Mucosa of rectum (tissue), 2 donors: Measurements from ENCODE around the gene CHST15.
"Not testable (repeated sequence)": the region's sequence is repeated elsewhere in the genome, so short reads cannot be mapped to it uniquely, and the experiment has no call there.

Experiments used
- H3K27ac ChIP-seq, 2 donors: one replicate each; pipeline ENCODE4 v1.7.0; 2013; ENCODE audit warnings: inconsistent platforms in 2 of 2, low read depth in 2 of 2, low read length in 2 of 2
- H3K27me3 ChIP-seq, 2 donors: one replicate each; pipeline ENCODE4 v1.7.0; 2013; ENCODE audit warnings: low read length in 2 of 2; ENCODE audit not compliant: control insufficient read depth in 2 of 2, insufficient read depth in 2 of 2
- H3K36me3 ChIP-seq, 2 donors: one replicate each; pipeline ENCODE4 v1.7.0; 2013; ENCODE audit warnings: low read length in 2 of 2; ENCODE audit not compliant: control insufficient read depth in 2 of 2, insufficient read depth in 2 of 2
- H3K4me1 ChIP-seq, 2 donors: one replicate each; pipeline ENCODE4 v1.7.0; 2013; ENCODE audit warnings: low read length in 2 of 2, mild to moderate bottlenecking in 1 of 2; ENCODE audit not compliant: control insufficient read depth in 2 of 2, insufficient read depth in 2 of 2
- H3K4me3 ChIP-seq, 2 donors: one replicate each; pipeline ENCODE4 v1.7.0; 2013; ENCODE audit warnings: low read length in 2 of 2
- H3K9ac ChIP-seq, 2 donors: one replicate each; pipeline ENCODE4 v1.7.0; 2013; ENCODE audit warnings: low read length in 2 of 2, low read depth in 1 of 2, mild to moderate bottlenecking in 1 of 2
- H3K9me3 ChIP-seq, 2 donors: one replicate each; pipeline ENCODE4 v1.7.0; 2013; ENCODE audit warnings: low read length in 2 of 2; ENCODE audit not compliant: control insufficient read depth in 2 of 2
- donor health status: healthy.
- donor health status: Normal muscosa, but diverticular disease.

The CHST15 gene

DNA sequence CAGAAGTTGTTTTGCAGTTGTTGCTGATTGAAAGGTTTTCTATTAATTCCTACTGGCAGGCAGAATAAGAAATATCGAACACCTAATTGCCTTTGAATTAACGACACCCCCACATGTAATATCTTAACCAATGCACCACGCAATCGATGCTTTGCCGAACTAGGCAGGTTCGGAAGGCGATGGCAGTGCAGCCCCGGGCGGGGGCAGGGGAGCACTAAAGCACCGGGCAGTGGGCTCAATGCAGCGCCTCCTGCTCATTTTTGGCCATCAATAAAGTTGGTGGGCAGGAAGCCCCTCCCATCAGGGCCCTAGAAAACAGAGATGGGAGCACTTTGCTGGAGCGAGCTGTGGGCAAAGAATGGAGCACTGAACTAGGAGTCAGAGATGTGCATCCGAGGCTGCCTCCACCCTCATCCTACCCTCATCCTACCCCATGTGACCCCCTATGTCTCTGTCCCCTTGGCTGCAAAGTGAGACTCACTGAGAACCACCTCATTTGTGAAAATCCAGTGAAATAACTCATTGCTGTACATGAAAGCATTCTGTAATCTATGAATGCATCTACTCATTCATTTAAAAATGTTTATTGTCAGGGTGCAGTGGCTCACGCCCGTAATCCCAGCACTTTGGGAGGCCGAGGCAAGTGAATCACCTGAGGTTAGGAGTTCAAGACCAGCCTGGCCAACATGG lies 19.6 kb upstream of the CHST15 start:
- Histone ChIP-seq H3K9me3 (no peaks in the 10 kb centered on the region), H3K36me3 (no peaks in the 10 kb centered on the region), H3K4me1 (peaks cover 0 to 5% of the 10 kb centered on the region in 2 donors), H3K27me3 (no peaks in the 10 kb centered on the region), H3K9ac (no peak overlapping the region), H3K4me3 (no peak overlapping the region), H3K27ac (no peak overlapping the region)

DNA sequence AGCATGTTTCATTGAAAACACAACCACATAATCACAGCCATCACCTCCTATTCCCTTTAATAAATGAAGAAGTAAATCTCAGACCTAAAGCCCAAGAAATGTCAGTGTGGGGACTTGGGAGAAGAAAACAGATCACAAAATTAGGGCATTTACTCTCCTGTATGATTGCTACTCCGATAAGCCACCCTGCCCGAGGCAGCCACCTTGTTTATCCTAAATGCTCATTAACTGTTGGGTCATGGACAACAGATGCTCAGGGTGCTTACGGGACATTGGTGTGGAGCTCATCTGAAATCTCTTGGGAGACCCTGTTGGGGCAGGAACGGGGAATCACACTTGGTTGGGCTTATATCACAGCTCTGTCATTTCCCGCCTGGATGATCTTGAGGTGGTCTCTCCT lies 17.5 kb upstream of the CHST15 start:
- Histone ChIP-seq H3K27me3 (no peaks in the 10 kb centered on the region), H3K4me3 (no peak overlapping the region), H3K9ac (no peak overlapping the region), H3K9me3 (no peaks in the 10 kb centered on the region), H3K36me3 (no peaks in the 10 kb centered on the region), H3K27ac (no peak overlapping the region), H3K4me1 (peaks cover 0 to 1% of the 10 kb centered on the region in 2 donors)

- peaks cover 0 to 4% of the 10 kb centered on the region in 2 donors for H3K4me1 ChIP-seq
- no peak overlapping the region for H3K27ac ChIP-seq
- H3K36me3 ChIP-seq = no peaks in the 10 kb centered on the region
- H3K4me3 ChIP-seq = no peak overlapping the region
- no peak overlapping the region for H3K9ac ChIP-seq
- no peaks in the 10 kb centered on the region for H3K9me3 ChIP-seq
- H3K27me3 ChIP-seq = no peaks in the 10 kb centered on the region
Measured at GRCh38 chr10:124109261-124109660, 15.9 kb upstream of the CHST15 start.

DNA sequence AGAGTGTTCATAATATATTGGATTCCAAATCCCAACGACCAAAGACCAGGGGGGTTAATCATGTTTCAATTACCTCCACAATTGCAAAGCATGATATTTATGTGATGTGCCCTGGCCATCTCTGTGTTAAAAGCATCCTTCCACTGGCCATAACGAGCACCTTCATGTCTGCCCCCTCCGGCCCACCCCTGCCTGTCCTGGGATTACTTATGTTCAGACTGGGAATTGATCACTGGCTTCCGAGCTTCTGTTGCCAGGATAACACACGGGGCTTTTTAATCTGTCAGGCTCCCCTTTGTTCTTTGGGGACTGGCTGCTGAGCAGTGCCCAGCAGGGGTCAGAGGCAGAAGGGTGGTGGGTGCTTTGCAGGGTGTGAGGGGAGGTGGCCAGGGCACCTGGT lies 13.7 kb upstream of the CHST15 start:
- H3K9ac ChIP-seq = no peak overlapping the region
- no peaks in the 10 kb centered on the region for H3K27me3 ChIP-seq
- no peak overlapping the region for H3K4me3 ChIP-seq
- no peaks in the 10 kb centered on the region for H3K36me3 ChIP-seq
- peak overlapping the region in 1 of 2 donors; percentile 45 for H3K27ac ChIP-seq
- no peaks in the 10 kb centered on the region for H3K9me3 ChIP-seq
- H3K4me1 ChIP-seq = peaks cover 0 to 4% of the 10 kb centered on the region in 2 donors

DNA sequence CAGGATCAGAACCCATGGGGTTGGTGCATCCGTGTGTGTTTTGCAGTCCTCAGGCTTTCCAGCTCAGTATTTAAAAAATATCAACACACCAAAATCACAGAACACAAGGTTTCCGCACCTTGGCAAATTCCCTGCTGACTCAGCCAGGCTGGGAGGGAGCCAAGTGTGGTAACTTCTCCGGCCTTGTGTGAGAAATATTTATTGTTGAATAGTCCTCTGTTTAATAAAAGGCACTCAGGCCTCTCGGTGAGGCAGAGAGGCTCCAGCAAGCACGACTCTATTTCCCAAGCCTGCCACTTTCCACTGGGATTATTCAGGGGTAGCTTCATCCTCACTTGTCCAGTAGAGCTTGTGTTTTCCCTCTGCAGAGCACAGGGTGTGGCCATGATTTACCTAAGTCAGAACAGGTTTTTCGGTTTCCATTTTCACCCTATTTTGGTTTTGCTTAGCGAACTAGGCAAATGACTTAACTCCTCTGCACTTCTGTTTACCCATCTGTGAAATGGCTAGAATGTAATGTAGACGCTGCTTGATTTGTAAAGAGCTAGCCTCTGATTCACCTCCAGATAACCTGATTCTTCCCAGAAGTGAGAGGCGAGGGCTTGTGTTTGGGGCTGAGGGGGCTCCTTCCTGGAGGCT lies 13.0 kb upstream of the CHST15 start:
- Histone ChIP-seq H3K9ac (no peak overlapping the region), H3K27ac (peak overlapping the region; percentile 31 to 45), H3K27me3 (no peaks in the 10 kb centered on the region), H3K36me3 (no peaks in the 10 kb centered on the region), H3K9me3 (no peaks in the 10 kb centered on the region), H3K4me1 (peaks cover 0 to 4% of the 10 kb centered on the region in 2 donors), H3K4me3 (no peak overlapping the region)

DNA sequence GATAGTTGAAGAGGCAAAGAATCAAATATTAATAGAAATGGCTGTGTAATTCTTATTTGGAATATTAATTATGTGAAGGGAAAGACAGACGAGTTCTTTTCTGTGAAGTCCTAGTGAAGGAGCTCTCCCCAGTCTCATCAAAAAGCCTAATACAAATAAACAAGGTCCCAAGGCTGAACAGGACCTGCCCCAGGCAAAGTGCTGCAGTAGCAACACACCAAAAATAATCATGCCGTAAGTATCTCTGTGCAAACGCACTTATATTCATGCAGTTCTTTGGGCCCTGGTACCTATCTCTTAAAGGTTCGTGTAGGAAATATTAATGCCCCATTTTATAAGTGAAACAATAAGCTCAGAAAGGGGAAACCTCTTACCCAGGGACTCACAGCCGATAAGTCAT lies 12.2 kb upstream of the CHST15 start:
- H3K4me3 ChIP-seq = no peak overlapping the region
- no peaks in the 10 kb centered on the region for H3K36me3 ChIP-seq
- peak overlapping the region in 1 of 2 donors; percentile 45 for H3K27ac ChIP-seq
- H3K4me1 ChIP-seq = peaks cover 0 to 4% of the 10 kb centered on the region in 2 donors
- H3K9ac ChIP-seq = no peak overlapping the region
- no peaks in the 10 kb centered on the region for H3K9me3 ChIP-seq
- H3K27me3 ChIP-seq = no peaks in the 10 kb centered on the region

- Histone ChIP-seq H3K4me3 (no peak overlapping the region), H3K4me1 (peaks cover 0 to 4% of the 10 kb centered on the region in 2 donors), H3K9me3 (no peaks in the 10 kb centered on the region), H3K27ac (no peak overlapping the region), H3K27me3 (no peaks in the 10 kb centered on the region), H3K36me3 (no peaks in the 10 kb centered on the region), H3K9ac (no peak overlapping the region)
Measured at GRCh38 chr10:124105045-124105444, 11.6 kb upstream of the CHST15 start.

GRCh38 chr10:124104011-124104627 lies 10.7 kb upstream of the CHST15 start:
- Histone ChIP-seq H3K27me3 (no peaks in the 10 kb centered on the region), H3K9me3 (no peaks in the 10 kb centered on the region), H3K4me3 (no peak overlapping the region), H3K9ac (no peak overlapping the region), H3K4me1 (peaks cover 0 to 4% of the 10 kb centered on the region in 2 donors), H3K36me3 (no peaks in the 10 kb centered on the region), H3K27ac (no peak overlapping the region)

DNA sequence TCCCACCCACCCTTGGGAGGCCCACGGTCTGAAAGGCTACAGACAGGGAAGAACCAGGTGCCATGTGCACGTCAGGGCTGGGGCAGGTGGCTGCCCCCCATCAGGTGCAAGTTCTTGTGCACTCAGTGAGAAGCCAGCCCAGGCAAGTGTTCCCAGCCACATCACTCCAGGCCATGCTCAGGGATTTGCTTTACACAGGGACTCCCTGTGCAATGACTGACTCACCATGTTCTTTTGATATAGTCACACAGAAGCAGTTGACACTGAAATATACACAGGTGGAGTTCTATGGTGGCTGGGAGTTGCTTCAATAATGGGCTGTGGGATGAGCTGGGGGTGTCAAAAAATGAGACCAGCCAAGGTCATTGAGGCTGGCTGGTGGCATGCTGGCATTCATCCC lies 8.0 kb upstream of the CHST15 start:
- peaks cover 0 to 4% of the 10 kb centered on the region in 2 donors for H3K4me1 ChIP-seq
- H3K27me3 ChIP-seq = peaks cover 10 to 18% of the 10 kb centered on the region in 2 donors
- no peak overlapping the region for H3K27ac ChIP-seq
- peaks cover 0 to 2% of the 10 kb centered on the region in 2 donors for H3K9me3 ChIP-seq
- no peaks in the 10 kb centered on the region for H3K36me3 ChIP-seq
- no peak overlapping the region for H3K4me3 ChIP-seq
- no peak overlapping the region for H3K9ac ChIP-seq

GRCh38 chr10:124100651-124101050 lies 7.3 kb upstream of the CHST15 start:
- not testable (repeated sequence) for H3K27ac ChIP-seq, H3K4me3 ChIP-seq, H3K36me3 ChIP-seq, H3K9me3 ChIP-seq, H3K9ac ChIP-seq, H3K4me1 ChIP-seq
- H3K27me3 ChIP-seq = peaks cover 10 to 22% of the 10 kb centered on the region in 2 donors
